ENCODE measurements around the gene RAD51B.

DNA sequence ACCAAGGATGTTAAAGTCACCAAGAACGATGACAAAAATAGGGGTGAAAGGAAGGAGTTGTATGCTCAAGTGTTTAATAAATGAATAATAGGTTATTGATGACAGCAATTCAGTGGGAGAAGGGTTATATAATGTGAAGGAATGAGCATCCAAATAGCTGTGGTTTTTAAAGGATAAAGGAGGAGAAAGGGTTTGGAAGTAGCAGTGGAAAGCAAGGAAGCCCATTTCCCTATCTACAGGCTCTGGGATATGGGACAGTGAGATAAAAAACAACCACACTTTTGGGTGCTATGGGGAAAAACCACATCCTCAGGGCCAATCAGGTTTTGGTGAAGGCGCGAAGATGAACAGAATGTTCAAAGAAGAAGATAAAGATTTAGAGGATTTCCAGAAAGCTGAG, 714.7 kb downstream of the RAD51B start:
- no peak for TF ChIP-seq CTCF (IDR thresholded peaks at IDR 0.05)
- TF ChIP-seq EP300 (IDR thresholded peaks at IDR 0.05) = no peak

Measured in ovary (tissue), 3 donors.